AG04450 (cell line): ENCODE measurements around the gene BORCS6. TPM values are rescaled to one million over a fixed set of nuclear protein-coding genes. Genes with fewer than 3 reads are reported as not detected.

ENCODE experiments used
- CTCF ChIA-PET: fragments of 300-600, 350-600 bp; formaldehyde crosslinking; extraction: SDS; loops from one replicate; lab custom pipeline; 2022; ENCODE audit warnings: antibody characterized with exemption, inconsistent platforms; lab: Charles Lee
- POLR2A ChIA-PET: fragments of 350-600 bp; formaldehyde crosslinking; extraction: SDS; loops from one replicate; lab custom pipeline; 2021; ENCODE audit warnings: antibody characterized with exemption, inconsistent platforms; lab: Yijun Ruan, JAX
- DNase-seq: peaks from one replicate; pipeline ENCODE4 v3.0.0-alpha.2; 2011; ENCODE audit warnings: low read depth, low spot score
- H3K27ac ChIP-seq: one replicate; pipeline ENCODE4 v1.5.1; 2012; ENCODE audit warnings: low read depth, low read length, control low read depth
- H3K27me3 ChIP-seq: one replicate; pipeline ENCODE4 v1.6.0; 2012; ENCODE audit warnings: low read length; ENCODE audit not compliant: control insufficient read depth, insufficient read depth
- H3K4me3 ChIP-seq: 2 replicates; pipeline ENCODE4 v1.5.1; 2011; ENCODE audit warnings: mild to moderate bottlenecking, low read depth, low read length, control low read depth
- H3K9me3 ChIP-seq: 2 replicates; pipeline ENCODE4 v1.5.1; 2012; ENCODE audit warnings: low read length; ENCODE audit not compliant: control insufficient read depth, insufficient read depth
- polyA plus RNA-seq: library from polyadenylated mRNA; depleted of rRNA; stranded (reverse); fragments of >200 nt; gene quantifications from 2 replicates; pipeline ENCODE4 v1.2.3, GENCODE V29; 2011
- TF ChIP-seq, protein P1 (sequence below): IDR thresholded peaks from 2 replicates; pipeline ENCODE4 v1.5.1; 2011; ENCODE audit warnings: low read depth, low read length, control low read depth, inconsistent platforms

The BORCS6 gene
- polyA plus RNA-seq, 1 experiment = 2.3 TPM

DNA sequence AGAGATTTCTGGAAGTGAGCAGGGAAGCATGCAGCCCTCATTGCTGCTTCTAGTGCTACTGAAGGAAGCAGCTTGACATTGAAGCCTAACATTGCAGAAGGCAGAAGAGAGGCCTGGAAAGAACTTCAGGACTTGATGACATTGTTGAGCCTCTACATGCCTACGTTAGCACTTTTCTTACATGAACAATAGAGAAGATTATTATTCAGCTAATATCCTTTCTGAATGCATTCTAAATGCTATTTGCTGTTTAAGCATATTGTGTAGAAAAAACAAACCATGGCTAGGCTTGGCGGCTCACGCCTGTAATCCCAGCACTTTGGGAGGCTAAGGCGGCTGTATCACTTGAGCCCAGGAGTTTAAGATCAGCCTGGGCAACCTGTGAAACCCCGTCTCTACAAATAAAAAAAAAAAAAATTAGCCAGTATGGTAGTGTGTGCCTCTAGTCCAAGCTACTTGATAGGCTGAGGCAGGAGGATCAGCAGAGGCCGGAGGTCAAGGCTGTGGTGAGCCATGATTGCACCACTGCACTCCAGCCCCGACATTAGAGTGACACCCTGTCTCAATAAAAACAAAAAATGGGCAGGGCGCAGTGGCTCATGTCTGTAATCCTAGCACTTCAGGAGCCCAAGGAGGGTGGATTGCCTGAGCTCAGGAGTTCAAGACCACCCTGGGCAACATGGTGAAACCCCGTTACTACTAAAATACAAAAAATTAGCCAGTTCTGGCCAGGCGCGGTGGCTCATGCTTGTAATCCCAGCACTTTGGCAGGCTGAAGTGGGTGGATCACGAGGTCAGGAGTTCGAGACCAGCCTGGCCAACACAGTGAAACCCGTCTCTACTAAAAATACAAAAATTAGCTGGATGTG lies 22.6 kb upstream of the BORCS6 start:
- CTCF ChIA-PET = no interaction called here
- TF ChIP-seq, protein P1, sequence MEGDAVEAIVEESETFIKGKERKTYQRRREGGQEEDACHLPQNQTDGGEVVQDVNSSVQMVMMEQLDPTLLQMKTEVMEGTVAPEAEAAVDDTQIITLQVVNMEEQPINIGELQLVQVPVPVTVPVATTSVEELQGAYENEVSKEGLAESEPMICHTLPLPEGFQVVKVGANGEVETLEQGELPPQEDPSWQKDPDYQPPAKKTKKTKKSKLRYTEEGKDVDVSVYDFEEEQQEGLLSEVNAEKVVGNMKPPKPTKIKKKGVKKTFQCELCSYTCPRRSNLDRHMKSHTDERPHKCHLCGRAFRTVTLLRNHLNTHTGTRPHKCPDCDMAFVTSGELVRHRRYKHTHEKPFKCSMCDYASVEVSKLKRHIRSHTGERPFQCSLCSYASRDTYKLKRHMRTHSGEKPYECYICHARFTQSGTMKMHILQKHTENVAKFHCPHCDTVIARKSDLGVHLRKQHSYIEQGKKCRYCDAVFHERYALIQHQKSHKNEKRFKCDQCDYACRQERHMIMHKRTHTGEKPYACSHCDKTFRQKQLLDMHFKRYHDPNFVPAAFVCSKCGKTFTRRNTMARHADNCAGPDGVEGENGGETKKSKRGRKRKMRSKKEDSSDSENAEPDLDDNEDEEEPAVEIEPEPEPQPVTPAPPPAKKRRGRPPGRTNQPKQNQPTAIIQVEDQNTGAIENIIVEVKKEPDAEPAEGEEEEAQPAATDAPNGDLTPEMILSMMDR = no peak
- no peak for DNase-seq
- Histone ChIP-seq H3K27me3 (no peaks in the 10 kb centered on the region), H3K27ac (no peak overlapping the region), H3K4me3 (no peak overlapping the region), H3K9me3 (no peaks in the 10 kb centered on the region; the same call in 1 of the 2 replicates)
- POLR2A ChIA-PET = interaction anchor here (1.1 kb wide), 1 partner anchor 19 kb away, joined by 4 read pairs; no protein-coding TSS in a partner anchor

DNA sequence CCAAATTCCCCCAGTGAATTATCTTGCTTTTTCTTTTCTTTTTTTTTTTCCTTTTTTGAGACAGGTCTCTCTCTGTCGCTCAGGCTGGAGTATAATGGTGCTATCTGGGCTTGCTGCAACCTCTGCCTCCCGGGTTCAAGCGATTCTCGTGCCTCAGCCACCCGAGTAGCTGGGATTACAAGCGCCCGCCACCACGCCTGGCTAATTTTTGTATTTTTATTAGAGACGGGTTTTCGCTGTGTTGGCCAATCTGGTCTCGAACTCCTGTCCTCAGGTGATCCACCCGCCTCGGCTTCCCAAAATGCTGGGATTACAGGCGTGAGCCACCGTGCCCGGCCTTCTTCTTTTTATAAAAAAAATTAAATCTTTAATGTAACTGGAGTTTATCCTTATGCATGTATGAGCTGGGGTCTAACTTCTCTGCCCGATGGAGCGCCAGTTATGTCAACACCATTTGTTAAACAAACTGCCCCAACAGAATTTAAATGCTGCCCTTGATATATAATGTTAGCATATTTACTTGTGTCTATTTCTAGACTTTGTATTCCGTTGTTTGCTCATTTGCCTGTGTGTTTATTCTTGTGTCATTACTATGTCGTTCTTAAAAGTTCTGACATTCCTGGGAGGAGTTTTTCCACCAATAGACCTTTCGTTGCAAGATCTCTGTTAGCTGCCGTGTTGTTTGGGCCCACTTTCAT lies 20.9 kb upstream of the BORCS6 start:
- POLR2A ChIA-PET = interaction anchor here (0.5 to 1.9 kb wide), 14 partner anchors 11 to 807 kb away, joined by 3 to 9 read pairs (median 4); partner anchors contain the start of gene BORCS6
- no peaks in the 10 kb centered on the region; the same call in 1 of the 2 replicates for H3K9me3 ChIP-seq
- no peaks in the 10 kb centered on the region for H3K27me3 ChIP-seq
- peak overlapping the region; percentile 78 for H3K27ac ChIP-seq
- H3K4me3 ChIP-seq = peak overlapping the region; percentile 87
- no peak for DNase-seq
- TF ChIP-seq, protein P1 = no peak
- CTCF ChIA-PET = interaction anchor here (0.7 to 1.0 kb wide), 2 partner anchors 90 to 751 kb away, joined by 3 to 4 read pairs; no protein-coding TSS in a partner anchor

DNA sequence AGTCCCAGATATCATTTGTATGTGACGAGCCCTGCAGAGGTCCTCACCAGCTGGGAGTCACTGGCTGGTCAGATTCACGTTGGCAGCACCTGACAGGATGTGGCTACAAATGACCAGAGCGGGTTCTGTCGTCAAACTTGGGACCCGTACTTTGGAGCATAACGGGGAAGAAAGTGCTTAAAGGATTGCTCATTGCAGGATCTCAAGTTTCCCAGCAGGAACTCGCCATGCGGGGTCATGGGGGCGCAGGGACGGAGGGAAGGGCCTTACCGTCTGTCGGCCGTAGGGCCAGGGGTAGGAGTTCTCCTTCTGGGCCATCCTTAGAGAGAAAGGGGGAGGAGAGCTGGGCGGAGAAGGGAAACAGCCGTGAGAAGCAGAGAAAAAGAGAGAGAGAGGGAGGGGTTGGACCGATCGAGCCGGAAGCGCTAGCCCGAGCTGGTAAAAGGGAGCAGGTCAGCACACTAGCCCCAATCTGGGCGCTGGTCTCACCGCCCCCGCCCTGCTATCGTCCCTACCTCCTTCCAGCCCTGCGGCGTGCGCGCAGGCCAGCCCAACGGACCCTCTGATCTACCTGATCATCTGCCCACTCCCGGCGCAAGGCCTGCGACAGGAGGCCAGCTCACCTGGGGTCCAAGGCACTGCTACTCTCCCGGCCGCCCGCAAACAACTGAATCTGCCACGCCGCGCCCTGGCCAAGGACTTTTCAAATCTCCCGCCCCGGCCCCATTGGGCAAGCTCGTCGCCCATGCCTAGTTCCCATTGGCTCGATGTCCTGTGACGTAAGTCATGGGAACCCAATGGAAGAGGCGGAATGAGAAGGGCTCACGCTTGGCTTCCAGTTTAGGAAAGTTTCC lies 20.2 kb upstream of the BORCS6 start, which contains the start of gene AURKB:
TSS of gene AURKB (minus strand) at position 669 of the 854 bp plus-strand sequence. CDS start at position 318, 351 bp downstream.
- no peaks in the 10 kb centered on the region for H3K27me3 ChIP-seq
- no peaks in the 10 kb centered on the region; the same call in 1 of the 2 replicates for H3K9me3 ChIP-seq
- TF ChIP-seq, protein P1 = no peak
- H3K27ac ChIP-seq = peak within 1 kb of the TSS; percentile 78
- ChIA-PET POLR2A (interaction anchor here (0.5 to 1.9 kb wide), 15 partner anchors 11 to 806 kb away, joined by 3 to 9 read pairs (median 4); partner anchors contain the start of gene BORCS6), CTCF (interaction anchor here (0.7 to 1.0 kb wide), 2 partner anchors 91 to 750 kb away, joined by 3 to 4 read pairs; no protein-coding TSS in a partner anchor)
- peak within 1 kb of the TSS; percentile 87 for H3K4me3 ChIP-seq
- DNase-seq = peak; percentile 93

DNA sequence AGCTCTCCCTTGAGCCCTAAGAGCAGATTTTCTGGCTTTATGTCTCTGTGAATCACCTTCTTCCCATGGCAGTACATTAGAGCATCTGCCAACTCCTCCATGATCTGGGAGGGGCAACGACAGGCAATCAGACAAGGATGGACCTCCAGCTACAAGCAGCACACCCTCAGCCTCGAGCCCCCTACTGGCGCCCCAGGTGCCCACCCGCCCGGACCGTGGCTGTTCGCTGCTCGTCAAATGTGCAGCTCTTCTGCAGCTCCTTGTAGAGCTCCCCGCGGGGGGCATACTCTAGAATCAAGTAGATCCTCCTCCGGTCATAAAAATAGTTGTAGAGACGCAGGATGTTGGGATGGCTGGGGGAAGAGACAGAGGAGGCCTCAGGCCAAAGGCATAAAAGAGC lies 16.6 kb upstream of the BORCS6 start:
- Histone ChIP-seq H3K9me3 (no peaks in the 10 kb centered on the region; the same call in 1 of the 2 replicates), H3K27ac (no peak overlapping the region), H3K4me3 (no peak overlapping the region), H3K27me3 (no peaks in the 10 kb centered on the region)
- TF ChIP-seq, protein P1 = no peak
- ChIA-PET POLR2A (interaction anchor here (0.7 kb wide), 1 partner anchor 16 kb away, joined by 3 read pairs; the partner anchor contains the start of gene BORCS6), CTCF (no interaction called here)
- no peak for DNase-seq
